H1 (cell line): ENCODE results near the gene SPIB.

Experiments used
- ASH2L ChIP-seq: fragments of 200-600, 300-600 bp; sonication (generic); IDR thresholded peaks from one replicate; pipeline ENCODE4 v1.7.1; 2017; ENCODE audit warnings: low read length
- JUND ChIP-seq: IDR thresholded peaks from 2 replicates; pipeline ENCODE4 v1.6.1; 2011; ENCODE audit warnings: mild to moderate bottlenecking, improper control_type of control experiment, low read length
- KDM1A ChIP-seq: fragments of 200-600, 300-600 bp; sonication (generic); IDR thresholded peaks from 2 replicates; pipeline ENCODE4 v1.7.1; 2016; ENCODE audit warnings: mild to moderate bottlenecking, low read length, borderline replicate concordance
- TCF12 ChIP-seq: IDR thresholded peaks from 2 replicates; pipeline ENCODE4 v1.6.1; 2011; ENCODE audit warnings: low read depth, mild to moderate bottlenecking, low read length
- YY1 ChIP-seq: IDR thresholded peaks from 2 replicates; pipeline ENCODE4 v1.6.1; 2011; ENCODE audit warnings: low read depth, mild to moderate bottlenecking, low read length
- TF ChIP-seq, protein P1 (sequence below): IDR thresholded peaks from 2 replicates; pipeline ENCODE4 v1.6.1; 2011; ENCODE audit warnings: low read depth, mild to moderate bottlenecking, low read length; ENCODE audit not compliant: insufficient read depth

DNA sequence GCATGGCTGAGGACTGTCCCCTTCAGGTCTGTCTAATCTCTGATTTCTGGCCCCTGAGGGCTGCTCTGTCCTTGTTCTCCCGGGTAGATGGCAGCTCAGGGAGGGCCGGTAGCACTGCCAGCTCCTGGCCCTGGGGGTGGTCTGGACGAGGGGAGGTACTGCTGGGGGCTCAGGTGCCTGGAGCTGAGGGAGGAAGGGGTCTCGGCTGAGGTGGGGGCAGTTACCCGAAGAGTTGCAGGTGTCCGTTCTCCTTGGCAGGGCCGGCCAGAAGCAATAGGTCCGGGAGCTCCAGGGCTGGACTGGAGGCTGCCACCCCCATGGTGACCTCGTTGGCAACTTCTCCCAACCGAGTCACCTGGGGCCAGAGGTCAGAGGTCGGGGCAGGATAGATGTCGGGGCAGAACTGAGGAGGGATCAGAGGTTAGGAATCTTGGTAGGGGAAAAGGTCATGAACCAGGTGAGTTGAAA, 56.4 kb downstream of the SPIB start:
- no peak for TF ChIP-seq ASH2L
- no peak for TF ChIP-seq YY1
- TF ChIP-seq JUND, result no peak
- TF ChIP-seq, protein P1, sequence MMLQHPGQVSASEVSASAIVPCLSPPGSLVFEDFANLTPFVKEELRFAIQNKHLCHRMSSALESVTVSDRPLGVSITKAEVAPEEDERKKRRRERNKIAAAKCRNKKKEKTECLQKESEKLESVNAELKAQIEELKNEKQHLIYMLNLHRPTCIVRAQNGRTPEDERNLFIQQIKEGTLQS, result no peak
- TF ChIP-seq TCF12, result no peak
- no peak for TF ChIP-seq KDM1A
